ENCODE measurements around the gene TTLL8.

The TTLL8 gene

GRCh38 chr22:50084614-50085021 is 26.5 kb upstream of the TTLL8 start:
- no peak for TF ChIP-seq POLR2AphosphoS5 (IDR thresholded peaks at IDR 0.05; ENCODE audit: low read depth, low read length)
- TF ChIP-seq TAF1 (IDR thresholded peaks at IDR 0.05; ENCODE audit: borderline replicate concordance, insufficient read depth, low read length): no peak
- TF ChIP-seq REST (IDR thresholded peaks at IDR 0.05; ENCODE audit: insufficient read depth in 1 of 2, low read depth in 2 of 2, low read length in 2 of 2): no peak
- no peak for TF ChIP-seq FOXP2 (optimal IDR thresholded peaks at IDR 0.05; ENCODE audit: borderline replicate concordance, extremely low read depth, extremely low read length, insufficient read depth)
- no peak for TF ChIP-seq SIN3A (IDR thresholded peaks at IDR 0.05; ENCODE audit: borderline replicate concordance, insufficient read depth, low read length)

- no peak for TF ChIP-seq REST (IDR thresholded peaks at IDR 0.05; ENCODE audit: insufficient read depth in 1 of 2, low read depth in 2 of 2, low read length in 2 of 2)
- no peak for TF ChIP-seq FOXP2 (optimal IDR thresholded peaks at IDR 0.05; ENCODE audit: borderline replicate concordance, extremely low read depth, extremely low read length, insufficient read depth)
- no peak for TF ChIP-seq TAF1 (IDR thresholded peaks at IDR 0.05; ENCODE audit: borderline replicate concordance, insufficient read depth, low read length)
Observed at GRCh38 chr22:50084080-50084477, 26.0 kb upstream of the TTLL8 start.

- TF ChIP-seq REST (IDR thresholded peaks at IDR 0.05; ENCODE audit: insufficient read depth in 1 of 2, low read depth in 2 of 2, low read length in 2 of 2): no peak
- TF ChIP-seq SIN3A (IDR thresholded peaks at IDR 0.05; ENCODE audit: borderline replicate concordance, insufficient read depth, low read length): no peak
- no peak for TF ChIP-seq TAF1 (IDR thresholded peaks at IDR 0.05; ENCODE audit: borderline replicate concordance, insufficient read depth, low read length)
- no peak for TF ChIP-seq POLR2AphosphoS5 (IDR thresholded peaks at IDR 0.05; ENCODE audit: low read depth, low read length)
- no peak for TF ChIP-seq FOXP2 (optimal IDR thresholded peaks at IDR 0.05; ENCODE audit: borderline replicate concordance, extremely low read depth, extremely low read length, insufficient read depth)
Observed at GRCh38 chr22:50083462-50084079, 25.5 kb upstream of the TTLL8 start.

GRCh38 chr22:50082961-50083461 is 24.9 kb upstream of the TTLL8 start:
- no peak for TF ChIP-seq REST (IDR thresholded peaks at IDR 0.05; ENCODE audit: insufficient read depth in 1 of 2, low read depth in 2 of 2, low read length in 2 of 2)
- TF ChIP-seq POLR2AphosphoS5 (IDR thresholded peaks at IDR 0.05; ENCODE audit: low read depth, low read length): no peak
- no peak for TF ChIP-seq FOXP2 (optimal IDR thresholded peaks at IDR 0.05; ENCODE audit: borderline replicate concordance, extremely low read depth, extremely low read length, insufficient read depth)
- TF ChIP-seq TAF1 (IDR thresholded peaks at IDR 0.05; ENCODE audit: borderline replicate concordance, insufficient read depth, low read length): no peak
- TF ChIP-seq SIN3A (IDR thresholded peaks at IDR 0.05; ENCODE audit: borderline replicate concordance, insufficient read depth, low read length): no peak

Measured in PFSK-1 (cell line).